ENCODE measurements around the gene FOXM1. TPM values are rescaled to one million over a fixed set of nuclear protein-coding genes. Genes with fewer than 3 reads are reported as not detected.

The FOXM1 gene
- polyA plus RNA-seq, 1 donor from 2014 or later = 0.31 TPM

DNA sequence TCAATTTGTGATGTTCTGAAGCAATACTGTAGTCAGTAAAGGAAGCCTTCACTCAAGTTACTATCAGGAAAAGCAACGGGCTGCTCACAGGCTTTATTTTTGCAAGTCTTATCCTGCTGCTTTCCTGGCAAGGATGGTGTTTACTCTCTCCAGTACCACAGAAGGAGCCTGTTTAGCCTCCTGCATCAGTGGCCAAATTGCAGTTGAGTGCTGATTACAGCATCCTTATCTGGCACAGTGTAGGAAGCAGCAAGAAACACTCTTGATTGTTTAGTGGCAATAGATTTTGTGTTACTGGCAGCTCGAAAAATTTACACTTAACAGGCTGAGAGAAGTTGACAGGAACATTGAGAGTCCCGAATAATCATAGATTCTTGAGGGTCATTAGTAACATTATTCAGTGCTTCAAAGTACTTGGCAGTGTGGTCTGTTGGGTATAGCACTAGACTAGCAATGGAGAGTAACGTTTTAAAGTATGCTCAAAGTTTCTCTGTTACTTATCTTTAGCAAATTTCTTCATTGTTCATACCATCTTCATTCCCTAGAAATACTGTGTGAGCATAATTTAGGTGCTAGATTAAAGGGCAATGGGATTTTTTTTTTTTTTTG is 25.4 kb upstream of the FOXM1 start:
- Histone ChIP-seq H2AFZ (ENCODE audit: low read depth, low read length) (no peak overlapping the region), H3K9ac (ENCODE audit: low read length) (no peak overlapping the region), H3K36me3 (ENCODE audit: insufficient read depth, low read length) (no peaks in the 10 kb centered on the region), H3K4me2 (ENCODE audit: low read length) (no peak overlapping the region), H3K27ac (ENCODE audit: low read length) (no peak overlapping the region), H3F3A (ENCODE audit: insufficient read depth, low read length, poor library complexity, severe bottlenecking) (no peaks in the 10 kb centered on the region), H3K9me2 (ENCODE audit: insufficient read depth, low read length) (no peaks in the 10 kb centered on the region), H4K20me1 (ENCODE audit: insufficient read depth) (no peaks in the 10 kb centered on the region), H3K4me3 (ENCODE audit: low read length) (no peak overlapping the region), H3K27me3 (ENCODE audit: insufficient read depth, low read depth, low read length) (no peaks in the 10 kb centered on the region), H3K9me3 (ENCODE audit: low read length) (no peaks in the 10 kb centered on the region), H3K79me2 (replicated peaks; ENCODE audit: insufficient read depth, low read length) (no peaks in the 10 kb centered on the region)
- TF ChIP-seq POLR2AphosphoS5 (IDR thresholded peaks at IDR 0.05) (no peak), EP300 (conservative IDR thresholded peaks at IDR 0.05; ENCODE audit: poor library complexity, severe bottlenecking) (no peak), SMC3 (conservative IDR thresholded peaks at IDR 0.05; ENCODE audit: poor library complexity) (no peak), MXI1 (conservative IDR thresholded peaks at IDR 0.05; ENCODE audit: poor library complexity, severe bottlenecking) (no peak), REST (IDR thresholded peaks at IDR 0.05; ENCODE audit: borderline replicate concordance) (no peak), TAF1 (IDR thresholded peaks at IDR 0.05; ENCODE audit: low read depth) (no peak), EZH2 (IDR thresholded peaks at IDR 0.05; ENCODE audit: borderline replicate concordance, insufficient read depth, low read length, poor library complexity, severe bottlenecking) (no peak), RAD21 (conservative IDR thresholded peaks at IDR 0.05) (no peak)
- TF ChIP-seq, protein P1, sequence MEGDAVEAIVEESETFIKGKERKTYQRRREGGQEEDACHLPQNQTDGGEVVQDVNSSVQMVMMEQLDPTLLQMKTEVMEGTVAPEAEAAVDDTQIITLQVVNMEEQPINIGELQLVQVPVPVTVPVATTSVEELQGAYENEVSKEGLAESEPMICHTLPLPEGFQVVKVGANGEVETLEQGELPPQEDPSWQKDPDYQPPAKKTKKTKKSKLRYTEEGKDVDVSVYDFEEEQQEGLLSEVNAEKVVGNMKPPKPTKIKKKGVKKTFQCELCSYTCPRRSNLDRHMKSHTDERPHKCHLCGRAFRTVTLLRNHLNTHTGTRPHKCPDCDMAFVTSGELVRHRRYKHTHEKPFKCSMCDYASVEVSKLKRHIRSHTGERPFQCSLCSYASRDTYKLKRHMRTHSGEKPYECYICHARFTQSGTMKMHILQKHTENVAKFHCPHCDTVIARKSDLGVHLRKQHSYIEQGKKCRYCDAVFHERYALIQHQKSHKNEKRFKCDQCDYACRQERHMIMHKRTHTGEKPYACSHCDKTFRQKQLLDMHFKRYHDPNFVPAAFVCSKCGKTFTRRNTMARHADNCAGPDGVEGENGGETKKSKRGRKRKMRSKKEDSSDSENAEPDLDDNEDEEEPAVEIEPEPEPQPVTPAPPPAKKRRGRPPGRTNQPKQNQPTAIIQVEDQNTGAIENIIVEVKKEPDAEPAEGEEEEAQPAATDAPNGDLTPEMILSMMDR (IDR thresholded peaks at IDR 0.05; ENCODE audit: poor library complexity, severe bottlenecking) = no peak

- no peak overlapping the region for H3K27ac ChIP-seq (ENCODE audit: low read length)
Measured at GRCh38 chr12:2900642-2901041, 23.7 kb upstream of the FOXM1 start.

More at GRCh38 chr12:2900642-2901041, 23.7 kb upstream of the FOXM1 start:
- Histone ChIP-seq H3K36me3 (ENCODE audit: insufficient read depth, low read length) (no peaks in the 10 kb centered on the region), H4K20me1 (ENCODE audit: insufficient read depth) (no peaks in the 10 kb centered on the region), H3K9ac (ENCODE audit: low read length) (no peak overlapping the region), H3F3A (ENCODE audit: insufficient read depth, low read length, poor library complexity, severe bottlenecking) (no peaks in the 10 kb centered on the region), H3K4me2 (ENCODE audit: low read length) (no peak overlapping the region), H3K27me3 (ENCODE audit: insufficient read depth, low read depth, low read length) (no peaks in the 10 kb centered on the region), H3K9me3 (ENCODE audit: low read length) (no peaks in the 10 kb centered on the region), H3K79me2 (replicated peaks; ENCODE audit: insufficient read depth, low read length) (peaks cover 3% of the 10 kb centered on the region), H2AFZ (ENCODE audit: low read depth, low read length) (no peak overlapping the region), H3K4me3 (ENCODE audit: low read length) (no peak overlapping the region), H3K9me2 (ENCODE audit: insufficient read depth, low read length) (no peaks in the 10 kb centered on the region)
- TF ChIP-seq MXI1 (conservative IDR thresholded peaks at IDR 0.05; ENCODE audit: poor library complexity, severe bottlenecking) (no peak), EZH2 (IDR thresholded peaks at IDR 0.05; ENCODE audit: borderline replicate concordance, insufficient read depth, low read length, poor library complexity, severe bottlenecking) (no peak), SMC3 (conservative IDR thresholded peaks at IDR 0.05; ENCODE audit: poor library complexity) (no peak), RAD21 (conservative IDR thresholded peaks at IDR 0.05) (no peak), REST (IDR thresholded peaks at IDR 0.05; ENCODE audit: borderline replicate concordance) (no peak), EP300 (conservative IDR thresholded peaks at IDR 0.05; ENCODE audit: poor library complexity, severe bottlenecking) (no peak), POLR2AphosphoS5 (IDR thresholded peaks at IDR 0.05) (no peak), TAF1 (IDR thresholded peaks at IDR 0.05; ENCODE audit: low read depth) (no peak)
- TF ChIP-seq, protein P1 (IDR thresholded peaks at IDR 0.05; ENCODE audit: poor library complexity, severe bottlenecking) = no peak

All from neural cell (in vitro differentiated cells).